ENCODE results near the gene RICTOR.
A peak's percentile ranks its signal among the peaks of the same experiment; 100 is the strongest.

RICTOR gene

DNA sequence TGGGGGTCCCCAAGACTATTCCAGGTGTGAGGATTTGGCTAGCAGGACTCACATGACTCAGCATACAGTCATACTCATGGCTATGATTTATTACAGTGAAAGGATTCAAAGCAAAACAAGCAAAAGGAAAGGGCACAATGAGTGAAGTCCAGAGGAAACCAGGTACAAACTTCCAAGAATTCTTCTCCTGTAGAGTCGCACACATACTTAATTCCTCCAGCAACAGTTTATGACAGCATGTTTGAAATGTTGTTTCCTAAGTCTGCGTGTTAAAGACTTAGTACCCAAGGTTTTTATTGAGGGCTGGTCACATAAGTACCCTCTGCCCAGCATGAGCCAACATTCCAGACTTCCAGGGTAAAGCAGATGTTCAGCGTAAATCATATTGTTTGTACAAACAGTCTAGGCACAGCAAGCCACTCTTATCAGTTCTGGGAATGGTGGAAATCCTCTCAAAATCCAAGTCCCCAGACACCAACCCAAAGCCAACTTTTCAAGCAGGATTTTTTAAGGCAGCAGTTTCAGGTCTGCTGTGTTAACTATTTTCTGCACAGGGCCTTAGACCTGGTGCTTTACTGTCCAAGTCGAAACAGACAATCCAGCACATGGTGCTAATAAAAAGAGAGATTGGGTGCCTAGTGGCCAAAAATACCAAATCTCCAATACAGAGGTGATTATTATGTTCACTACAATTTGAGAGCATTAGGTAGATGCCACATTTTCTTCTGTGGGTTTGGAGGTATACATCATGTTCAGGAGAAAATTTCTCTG, 18.6 kb upstream of the RICTOR start:
- DNase-seq (ENCODE audit: low read depth): no peak

DNA sequence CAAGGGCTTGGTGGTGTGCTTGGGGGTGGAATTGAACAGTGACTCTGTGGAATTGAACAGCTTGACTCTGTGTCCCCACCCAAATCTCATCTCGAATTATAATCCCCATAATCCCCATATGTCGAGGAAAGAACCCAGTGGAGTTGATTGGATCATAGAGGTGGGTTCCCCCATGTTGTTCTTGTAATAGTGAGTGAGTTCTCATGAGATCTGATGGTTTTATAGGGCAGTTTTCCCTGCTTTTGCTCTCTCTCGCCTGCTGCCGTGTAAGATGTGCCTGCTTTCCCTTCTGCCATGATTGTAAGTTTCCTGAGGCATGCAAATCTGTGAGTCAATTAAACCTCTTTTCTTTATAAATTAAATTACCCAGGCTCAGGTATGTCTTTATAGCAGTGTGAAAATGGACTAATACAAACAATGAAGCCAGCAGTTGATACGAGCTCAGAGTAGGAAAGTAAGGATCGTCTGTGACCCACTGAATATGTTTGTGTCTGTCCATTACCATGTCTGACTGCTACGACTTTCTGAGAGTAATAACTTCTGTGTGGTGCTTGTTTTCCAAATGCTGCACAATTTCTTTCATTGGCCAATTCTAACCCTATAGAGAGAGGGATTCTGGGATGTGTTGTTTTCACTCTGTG, 17.9 kb upstream of the RICTOR start:
- DNase-seq (ENCODE audit: low read depth): no peak

DNA sequence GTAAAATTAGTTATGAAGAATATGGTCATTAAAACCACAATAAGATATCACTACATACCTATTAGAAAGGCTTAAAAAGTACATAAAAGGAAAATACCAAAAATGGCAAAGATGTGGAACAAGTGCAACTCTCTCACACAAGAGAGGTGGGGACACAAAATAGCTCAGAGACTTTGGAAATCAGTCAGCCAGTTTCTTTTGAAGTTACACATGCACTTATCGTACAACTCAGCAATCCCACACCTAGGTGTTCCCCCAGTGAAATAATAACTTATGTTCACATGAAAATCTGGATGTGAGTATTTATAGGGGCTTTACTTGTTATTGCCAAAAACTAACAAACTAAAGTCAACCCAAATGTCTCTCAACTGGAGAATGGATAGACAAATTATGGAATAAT, 9.8 kb upstream of the RICTOR start:
- DNase-seq (ENCODE audit: low read depth): no peak

DNA sequence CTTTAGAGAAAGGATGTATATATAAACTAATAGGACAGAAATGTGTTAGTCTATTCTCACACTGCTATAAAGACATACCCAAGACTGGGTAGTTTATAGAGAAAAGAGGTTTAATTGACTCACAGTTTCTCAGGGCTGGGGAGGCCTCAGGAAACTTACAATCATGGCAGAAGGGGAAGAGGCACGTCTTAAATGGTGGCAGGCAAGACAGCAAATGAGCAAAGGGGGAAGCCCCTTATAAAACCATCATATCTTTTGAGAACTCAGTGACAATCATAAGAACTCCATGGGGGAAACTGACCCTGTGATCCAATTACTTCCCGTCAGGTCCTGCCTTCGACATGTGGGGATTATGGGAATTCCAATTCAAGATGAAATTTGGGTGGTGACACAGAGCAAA, 8.8 kb upstream of the RICTOR start:
- DNase-seq (ENCODE audit: low read depth): no peak

DNA sequence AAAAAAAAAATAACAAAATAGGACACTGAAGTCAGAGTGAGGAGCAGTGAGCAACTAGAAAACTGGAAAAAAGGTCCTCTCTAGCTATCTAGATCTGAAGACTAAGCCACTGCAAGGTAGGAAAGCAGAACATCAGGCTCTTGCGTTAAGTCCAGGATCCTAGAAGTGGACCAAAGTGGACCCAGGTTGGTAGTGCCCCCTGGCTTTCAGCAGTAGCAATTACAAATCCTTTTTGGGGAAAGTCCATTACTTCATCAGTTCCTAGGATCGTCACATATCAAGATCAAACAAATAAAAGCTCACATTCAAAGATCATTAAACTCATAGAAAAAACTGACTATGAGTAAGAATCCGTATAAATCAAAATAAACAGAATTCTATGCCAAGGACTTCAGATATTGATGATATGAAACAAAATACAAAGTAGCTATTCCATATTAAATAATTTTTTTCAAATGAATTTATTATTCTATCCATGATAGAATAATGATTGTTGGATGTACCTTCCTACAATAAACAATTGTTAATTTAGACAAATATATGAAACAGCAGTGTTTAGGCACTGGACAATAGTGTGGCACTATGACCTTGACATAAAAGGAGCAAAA, 6.5 kb upstream of the RICTOR start:
- DNase-seq (ENCODE audit: low read depth): no peak

DNA sequence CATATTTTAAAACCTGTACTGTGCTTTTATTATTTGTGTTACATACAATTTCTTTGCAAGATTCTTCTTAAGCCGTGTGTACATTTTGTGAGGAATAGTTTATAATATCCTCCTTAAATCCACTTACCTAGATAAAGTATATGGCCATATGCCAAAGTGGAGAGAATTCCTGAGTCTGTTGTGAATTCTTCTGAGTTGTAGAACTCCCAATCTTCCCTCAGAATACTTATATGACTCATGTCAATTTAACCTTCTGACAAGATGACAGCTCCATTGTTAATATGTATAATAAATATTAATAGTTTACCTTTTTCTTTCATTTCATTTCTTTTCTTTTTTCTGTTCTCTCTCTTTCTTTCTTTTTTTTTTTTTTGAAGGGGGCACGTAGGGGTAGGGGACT, 6.0 kb upstream of the RICTOR start:
- no peak for DNase-seq (ENCODE audit: low read depth)

DNA sequence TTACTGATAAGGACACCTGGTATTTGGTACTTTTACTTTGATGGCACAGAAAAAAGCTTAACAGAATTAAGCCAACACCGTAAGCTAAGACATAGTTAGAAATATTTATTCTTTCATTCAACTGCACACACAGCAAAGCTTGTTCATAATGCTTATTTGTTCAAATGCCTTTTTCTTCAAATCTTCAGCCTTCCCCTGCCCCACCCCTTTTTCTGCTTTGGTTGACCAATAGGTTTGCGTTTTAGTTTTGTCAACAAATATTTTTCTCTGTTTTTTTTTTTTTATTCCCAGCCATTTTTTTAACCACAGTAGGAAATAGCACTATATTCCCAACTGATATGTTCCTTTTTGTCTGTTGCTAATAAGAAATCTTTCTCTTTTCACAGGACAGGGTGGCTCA, 4.9 kb upstream of the RICTOR start:
- DNase-seq (ENCODE audit: low read depth): no peak

DNA sequence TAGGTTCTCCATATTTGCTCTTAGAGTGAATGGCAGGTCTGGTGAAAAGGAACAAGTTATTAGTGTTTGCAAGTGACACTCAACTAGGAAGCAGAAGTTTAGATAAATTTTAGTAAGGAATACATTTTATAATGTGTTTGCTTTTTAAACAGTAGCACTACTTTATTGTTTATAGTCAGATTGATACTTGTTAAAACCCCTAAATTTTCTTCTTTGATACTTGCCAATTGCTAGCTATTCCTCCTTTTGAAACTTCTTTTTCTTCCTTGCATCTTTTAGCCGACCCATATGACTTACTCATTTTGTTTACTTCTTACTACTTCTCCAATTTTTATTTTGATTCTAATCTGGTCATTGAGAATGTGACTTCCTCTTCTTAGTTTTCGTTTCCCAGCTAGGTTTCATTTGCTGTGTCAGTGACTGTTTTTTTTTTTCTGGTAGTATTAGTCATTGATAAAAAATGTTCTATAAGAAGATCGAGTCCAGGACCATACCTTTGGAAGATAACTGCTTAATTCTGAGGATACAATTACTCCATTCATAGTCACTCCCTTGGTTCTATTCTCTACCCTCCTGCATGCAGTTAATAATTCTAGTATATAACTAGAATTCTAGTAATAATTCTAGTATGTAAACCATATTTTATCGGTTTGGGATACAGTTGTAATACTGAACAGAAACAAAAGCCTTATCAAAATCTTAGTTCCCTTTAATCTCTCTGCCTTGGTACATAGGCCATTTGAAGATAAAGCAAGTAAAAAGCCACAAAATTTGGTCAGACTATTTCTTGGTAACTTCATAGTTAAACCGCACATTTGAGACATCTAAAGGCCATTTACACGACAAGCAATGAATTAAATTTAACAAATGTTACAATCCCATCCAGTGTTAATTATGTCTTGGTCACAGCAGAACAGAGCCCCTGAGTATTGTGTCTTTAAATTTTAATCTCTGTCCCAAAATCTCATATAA, 2.8 kb upstream of the RICTOR start:
- no peak for DNase-seq (ENCODE audit: low read depth)

DNA sequence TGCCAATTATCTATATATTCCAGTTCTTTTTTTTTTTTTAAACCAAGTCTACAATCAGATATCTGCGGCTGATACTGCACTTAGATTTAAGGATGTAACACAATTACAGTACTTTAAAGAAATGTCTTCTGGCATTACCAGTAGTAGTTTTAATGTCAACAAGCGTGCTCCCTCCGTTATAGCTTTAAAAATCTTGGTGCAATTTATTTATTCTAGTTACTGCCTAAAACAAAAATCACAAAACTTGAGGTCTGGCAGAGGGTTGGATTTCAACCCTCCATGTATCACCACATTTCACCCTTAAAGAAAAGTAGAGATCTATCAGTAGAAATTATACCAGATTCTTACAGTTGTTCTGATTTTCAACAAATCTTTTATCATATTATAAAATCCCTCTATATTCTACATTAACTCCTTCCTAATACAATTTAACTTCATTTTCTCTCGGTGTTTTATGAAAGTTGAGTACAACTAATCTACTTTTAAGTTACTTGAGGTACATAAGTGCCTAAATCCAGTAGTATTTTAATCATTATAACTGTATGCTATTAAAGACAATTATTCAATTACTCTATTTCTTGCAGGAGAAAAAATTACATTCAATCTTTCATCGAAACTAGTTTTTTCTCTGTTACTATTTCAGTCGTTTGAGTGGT, 2.0 kb upstream of the RICTOR start:
- no peak for DNase-seq (ENCODE audit: low read depth)

DNA sequence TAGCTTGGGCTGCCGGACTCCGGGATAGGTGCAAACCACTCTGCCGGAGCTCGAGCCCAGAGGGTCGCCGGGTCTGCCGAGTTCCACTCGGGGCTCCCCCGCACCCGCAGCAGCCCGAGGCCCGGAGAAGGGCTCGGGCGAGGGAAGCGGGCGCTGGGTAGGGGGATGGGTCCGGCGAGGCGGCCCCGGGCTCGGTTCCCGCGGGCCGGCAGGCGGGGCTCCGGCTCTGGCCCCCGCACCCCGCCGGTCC, 507 bp downstream of the RICTOR start:
- DNase-seq (ENCODE audit: low read depth): no peak

DNA sequence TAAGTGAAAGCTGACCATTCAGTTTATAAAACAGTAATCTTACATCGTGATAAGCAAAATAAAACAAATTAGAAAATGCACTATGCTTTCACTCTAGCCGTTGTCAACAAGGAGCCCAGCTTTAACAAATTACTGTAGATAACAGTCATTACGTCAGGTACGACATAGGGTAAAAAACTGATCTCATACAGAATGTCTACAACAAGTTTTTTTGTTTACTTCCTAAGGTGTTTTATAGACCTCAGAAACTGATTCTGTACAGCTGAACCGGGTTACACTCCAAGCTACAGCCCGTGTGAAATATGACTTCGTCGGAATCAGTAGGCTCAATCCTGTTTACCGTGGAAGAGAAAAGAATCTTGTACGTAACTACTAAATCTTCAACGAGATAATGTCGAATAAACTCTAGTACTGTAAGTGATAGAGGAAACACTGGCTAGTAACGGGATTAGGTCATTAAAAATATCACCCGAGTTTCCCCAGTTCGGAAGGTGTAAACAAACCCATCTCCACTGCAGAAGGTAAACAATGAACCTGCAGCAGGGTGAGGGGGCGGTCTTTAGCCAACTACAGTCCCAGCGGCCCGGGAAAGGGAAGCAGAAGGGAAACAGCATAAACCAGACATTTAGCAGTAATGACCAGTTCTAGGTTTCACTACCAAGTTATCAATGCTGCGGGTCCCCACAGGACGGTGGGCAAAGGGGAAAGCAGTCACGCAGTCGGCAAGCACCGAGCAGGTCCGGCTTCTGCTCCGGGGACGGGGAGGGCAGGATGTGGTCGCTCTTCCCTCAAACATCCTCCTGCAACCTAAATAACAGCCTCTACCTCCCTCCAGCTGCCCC, 1.1 kb downstream of the RICTOR start:
- peak; percentile 11 for DNase-seq (ENCODE audit: low read depth)

DNA sequence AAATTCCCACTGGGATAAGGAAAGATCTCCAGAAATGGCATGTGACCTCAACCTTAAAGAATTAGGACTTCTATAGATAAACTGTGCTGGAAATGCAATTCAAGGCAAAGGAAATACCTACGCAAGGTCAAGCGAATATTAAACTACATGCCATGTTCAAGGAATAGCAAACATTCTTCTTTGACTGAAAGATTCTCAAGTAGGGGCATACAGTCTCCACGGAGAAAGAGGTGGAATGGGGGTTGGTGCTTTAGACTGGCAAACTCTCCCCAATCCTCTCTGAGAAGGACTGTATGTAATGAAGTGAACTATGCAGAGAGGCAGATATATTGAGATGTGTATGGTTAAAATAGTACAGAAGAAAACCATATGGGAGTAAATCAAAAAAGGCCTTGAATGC, 6.1 kb downstream of the RICTOR start:
- DNase-seq (ENCODE audit: low read depth): no peak

DNA sequence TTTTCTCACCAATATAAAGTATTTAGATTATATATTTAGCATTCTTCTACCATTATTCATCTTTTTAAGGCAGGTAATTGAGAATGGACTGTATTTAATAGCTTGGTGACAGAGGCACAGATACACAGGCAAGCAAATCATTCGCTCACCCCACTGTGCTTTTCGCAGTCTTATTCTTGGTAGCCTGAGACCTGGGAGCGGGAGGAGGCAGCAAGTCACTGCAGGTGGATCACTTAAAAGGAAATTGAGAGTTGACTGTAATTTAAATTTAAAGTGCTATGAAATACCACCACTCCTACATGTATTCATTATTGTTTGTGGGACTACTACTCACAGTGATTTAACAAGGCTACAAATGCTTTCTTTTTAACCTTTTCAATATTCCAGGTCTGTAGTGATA, 9.7 kb downstream of the RICTOR start:
- no peak for DNase-seq (ENCODE audit: low read depth)

DNA sequence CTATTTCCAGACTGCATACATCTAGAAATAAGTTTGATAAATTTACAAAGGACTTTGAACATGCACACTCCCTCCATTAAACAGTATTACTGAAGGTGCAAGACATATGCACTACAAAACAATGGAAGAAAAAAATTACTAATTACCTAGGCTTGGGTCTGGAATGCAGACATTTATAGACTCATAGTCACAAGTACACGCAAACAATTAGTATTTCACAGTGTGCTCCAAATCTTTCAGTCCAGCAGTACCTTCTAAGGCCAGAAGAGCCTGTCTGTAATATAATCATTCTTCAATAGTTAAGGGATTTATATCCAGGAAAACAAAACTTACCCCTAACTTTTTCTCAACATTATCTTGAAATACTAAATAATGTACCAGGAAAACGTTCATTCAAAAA, 11.2 kb downstream of the RICTOR start:
- no peak for DNase-seq (ENCODE audit: low read depth)

DNA sequence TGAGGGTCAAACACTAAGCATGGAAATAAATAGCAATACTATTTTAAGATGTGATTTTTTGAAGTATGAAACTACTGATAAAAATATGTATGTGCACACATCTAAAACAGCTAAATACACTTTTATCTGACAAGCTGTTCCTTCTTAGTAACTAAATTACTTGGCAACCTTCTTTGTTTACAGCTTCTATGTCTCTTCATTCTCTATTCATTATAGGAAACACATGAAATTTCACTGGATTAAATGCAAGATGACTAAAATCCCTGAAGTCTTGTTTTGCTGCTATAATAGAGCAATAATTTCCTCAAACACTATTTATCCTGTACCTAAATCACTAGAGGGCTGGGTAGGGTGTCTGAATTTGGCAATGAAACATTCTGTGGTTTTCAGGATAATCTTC, 11.7 kb downstream of the RICTOR start:
- DNase-seq (ENCODE audit: low read depth): no peak

DNA sequence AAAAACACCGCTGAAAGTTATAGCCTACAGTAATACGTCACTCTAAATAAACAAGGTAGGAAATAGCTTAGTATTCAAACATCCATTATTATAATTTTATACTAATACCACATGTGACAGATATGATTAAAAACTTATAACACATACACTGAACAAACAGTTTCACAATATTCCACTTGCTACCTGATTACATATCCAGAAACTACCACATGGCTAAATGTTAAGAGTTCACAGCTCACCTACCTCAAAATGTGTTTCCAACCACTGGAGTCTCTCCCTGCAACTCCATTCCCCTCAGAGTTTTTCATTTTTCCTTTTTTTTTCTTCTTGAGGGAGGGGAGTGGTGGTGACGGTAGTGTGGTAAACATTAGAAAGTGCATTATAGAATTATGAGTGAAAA, 12.1 kb downstream of the RICTOR start:
- no peak for DNase-seq (ENCODE audit: low read depth)

DNA sequence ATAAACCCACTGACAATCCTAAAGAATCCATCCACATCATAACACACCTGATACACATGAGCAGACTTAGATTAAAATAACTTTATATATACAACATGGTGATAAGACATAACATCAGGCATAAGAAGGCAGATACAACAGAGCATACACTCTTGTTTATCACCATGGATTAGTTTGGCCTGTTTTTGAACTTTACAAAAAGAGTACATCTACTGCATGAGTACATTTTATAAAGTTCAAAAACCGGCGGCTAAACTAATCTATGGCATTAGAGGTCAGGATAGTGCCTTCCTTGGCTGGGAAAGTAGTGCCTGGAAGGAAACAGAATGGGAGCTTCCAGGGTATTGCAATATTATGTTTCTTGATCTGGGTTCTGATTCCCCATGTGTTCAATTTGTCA, 15.1 kb downstream of the RICTOR start:
- DNase-seq (ENCODE audit: low read depth): no peak

DNA sequence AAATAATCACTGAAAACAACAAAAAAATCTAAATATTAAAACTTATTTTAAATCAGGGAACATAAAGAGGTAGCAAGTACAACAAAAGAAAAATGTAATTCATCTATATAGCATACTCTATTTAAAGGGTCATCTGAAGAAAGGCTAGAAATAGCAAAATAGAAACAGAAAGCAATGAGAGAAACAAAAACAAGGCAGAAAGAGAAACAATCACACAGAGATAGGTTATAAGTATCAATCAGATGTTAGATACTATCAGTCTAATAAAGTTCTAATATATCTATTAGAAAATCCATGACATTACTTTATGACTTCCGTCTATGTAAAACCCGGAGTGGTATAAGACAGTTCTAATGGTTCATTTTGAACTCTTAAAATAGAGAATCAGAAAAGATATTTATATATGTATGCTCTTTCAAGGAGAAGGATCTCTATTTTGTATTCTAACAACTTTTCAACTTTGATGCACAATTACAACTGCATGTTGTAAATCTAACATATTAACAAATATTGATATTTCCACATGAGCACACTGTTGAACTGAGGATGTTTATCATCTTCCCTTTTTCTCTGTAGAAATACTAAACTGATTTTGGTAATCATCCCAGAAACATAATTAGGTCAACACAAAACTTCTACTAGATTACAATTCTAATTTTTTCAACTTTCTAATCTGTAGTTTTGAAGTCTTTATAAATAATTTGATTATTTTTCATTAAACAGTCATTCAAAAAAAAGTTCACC, 15.8 kb downstream of the RICTOR start:
- no peak for DNase-seq (ENCODE audit: low read depth)

DNA sequence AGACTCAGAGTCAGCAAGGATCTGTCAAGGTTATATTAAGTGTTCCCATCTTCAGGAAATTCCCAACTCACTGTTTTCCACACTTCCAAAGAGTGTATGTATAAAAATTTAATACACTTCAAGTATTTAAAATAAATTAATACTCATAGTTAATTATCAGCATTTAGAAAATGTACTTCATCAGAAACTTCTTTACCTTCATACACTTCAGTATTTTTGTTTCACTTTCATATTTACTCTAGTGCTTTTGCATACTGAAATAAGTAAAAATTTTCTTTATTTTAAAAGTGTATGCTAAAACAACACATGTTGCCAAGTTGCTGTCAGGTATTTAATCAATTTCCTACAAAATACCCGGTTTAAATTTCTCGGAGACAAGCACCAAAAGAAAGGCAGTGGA, 16.5 kb downstream of the RICTOR start:
- DNase-seq (ENCODE audit: low read depth): no peak

DNA sequence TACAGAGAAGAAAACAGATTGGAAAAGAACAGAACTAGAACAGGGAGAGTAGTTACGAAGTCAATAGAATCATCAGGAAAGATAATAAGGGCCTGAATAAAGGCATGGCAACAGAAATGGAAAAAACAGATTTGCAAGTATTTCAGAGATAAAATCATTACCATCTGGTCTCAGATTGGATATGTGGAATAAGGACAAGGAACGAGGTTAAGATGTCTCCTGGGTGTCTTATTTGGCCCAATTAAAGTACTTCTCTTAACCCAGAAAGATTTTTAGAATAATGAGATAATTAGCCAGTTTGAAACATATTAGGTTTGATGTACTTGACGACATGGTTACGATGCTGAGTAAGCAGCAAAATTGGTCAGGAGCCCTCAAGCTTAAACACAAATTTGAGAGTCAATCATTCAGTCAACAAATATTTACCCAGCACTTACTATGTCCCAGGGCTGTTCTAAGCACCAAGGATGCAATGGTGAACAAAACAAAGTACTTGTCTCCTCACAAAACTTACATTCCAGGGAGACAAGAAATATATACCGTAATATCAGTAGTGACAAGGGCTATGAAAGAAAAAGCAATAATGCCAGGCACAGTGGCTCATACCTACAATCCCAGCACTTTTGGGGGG, 18.3 kb downstream of the RICTOR start:
- no peak for DNase-seq (ENCODE audit: low read depth)
